ENCODE measurements around the gene LEP.
"Not testable (repeated sequence)": the region's sequence is repeated elsewhere in the genome, so short reads cannot be mapped to it uniquely, and the experiment has no call there.

The LEP gene

DNA sequence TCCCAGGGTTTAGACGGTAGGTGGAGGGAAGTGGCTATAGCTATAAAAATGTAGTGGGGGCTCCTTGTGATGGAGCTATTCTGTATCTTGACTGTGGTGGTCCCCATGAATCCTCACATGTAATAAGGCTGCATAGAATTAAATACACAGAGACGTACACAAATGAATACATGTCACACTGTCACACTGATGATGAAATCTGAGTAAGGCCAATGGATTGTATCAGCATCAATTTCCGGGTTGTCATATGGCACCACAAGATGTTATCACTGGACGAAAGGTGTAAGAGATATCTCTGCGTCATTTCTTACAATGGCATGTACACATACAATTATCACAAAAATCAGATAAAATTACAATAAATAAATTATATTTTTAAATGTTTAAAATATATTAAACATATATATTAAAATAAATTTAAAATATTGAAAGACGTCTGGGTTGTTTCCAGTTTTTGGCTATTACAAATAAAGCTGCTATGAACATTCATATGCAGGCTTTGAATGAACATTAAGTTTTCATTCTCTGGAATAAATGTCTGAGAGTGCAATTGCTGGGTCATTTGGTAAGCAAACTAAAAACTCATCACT, 38.1 kb downstream of the LEP start:
- Mint-ChIP-seq H3K36me3 (ENCODE audit: low read depth) (peaks cover 16% of the 10 kb centered on the region), H3K4me1 (peaks cover 5% of the 10 kb centered on the region), H3K9me3 (peaks cover 16% of the 10 kb centered on the region), H3K4me3 (no peak overlapping the region), H3K27ac (no peak overlapping the region), H3K27me3 (ENCODE audit: low read depth) (no peaks in the 10 kb centered on the region)
- TF ChIP-seq, protein P1, sequence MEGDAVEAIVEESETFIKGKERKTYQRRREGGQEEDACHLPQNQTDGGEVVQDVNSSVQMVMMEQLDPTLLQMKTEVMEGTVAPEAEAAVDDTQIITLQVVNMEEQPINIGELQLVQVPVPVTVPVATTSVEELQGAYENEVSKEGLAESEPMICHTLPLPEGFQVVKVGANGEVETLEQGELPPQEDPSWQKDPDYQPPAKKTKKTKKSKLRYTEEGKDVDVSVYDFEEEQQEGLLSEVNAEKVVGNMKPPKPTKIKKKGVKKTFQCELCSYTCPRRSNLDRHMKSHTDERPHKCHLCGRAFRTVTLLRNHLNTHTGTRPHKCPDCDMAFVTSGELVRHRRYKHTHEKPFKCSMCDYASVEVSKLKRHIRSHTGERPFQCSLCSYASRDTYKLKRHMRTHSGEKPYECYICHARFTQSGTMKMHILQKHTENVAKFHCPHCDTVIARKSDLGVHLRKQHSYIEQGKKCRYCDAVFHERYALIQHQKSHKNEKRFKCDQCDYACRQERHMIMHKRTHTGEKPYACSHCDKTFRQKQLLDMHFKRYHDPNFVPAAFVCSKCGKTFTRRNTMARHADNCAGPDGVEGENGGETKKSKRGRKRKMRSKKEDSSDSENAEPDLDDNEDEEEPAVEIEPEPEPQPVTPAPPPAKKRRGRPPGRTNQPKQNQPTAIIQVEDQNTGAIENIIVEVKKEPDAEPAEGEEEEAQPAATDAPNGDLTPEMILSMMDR (IDR thresholded peaks at IDR 0.05; ENCODE audit: unreplicated experiment in 3 of 3) = no peak

DNA sequence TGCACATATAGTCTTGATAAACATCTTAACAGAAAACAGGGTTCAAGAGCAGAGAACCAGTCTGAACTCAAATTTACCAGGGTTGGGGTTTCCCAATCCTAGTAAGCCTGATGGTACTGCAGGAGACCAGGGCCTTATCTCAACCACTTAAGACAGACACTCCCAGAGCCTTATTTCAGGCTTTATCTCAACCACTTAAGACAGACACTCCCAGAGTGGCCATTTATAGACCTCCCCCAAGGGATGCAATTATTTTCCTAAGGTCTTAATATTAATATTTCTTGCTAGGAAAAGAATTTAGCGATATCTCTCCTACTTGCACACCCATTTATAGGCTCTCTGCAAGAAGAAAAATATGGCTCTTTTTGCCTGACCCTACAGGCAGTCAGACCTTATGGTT, 39.4 kb downstream of the LEP start:
- H3K4me3 Mint-ChIP-seq; H3K27ac Mint-ChIP-seq; H3K4me1 Mint-ChIP-seq; H3K27me3 Mint-ChIP-seq (ENCODE audit: low read depth): not testable (repeated sequence)
- H3K9me3 Mint-ChIP-seq = peaks cover 20% of the 10 kb centered on the region
- peaks cover 21% of the 10 kb centered on the region for H3K36me3 Mint-ChIP-seq (ENCODE audit: low read depth)

DNA sequence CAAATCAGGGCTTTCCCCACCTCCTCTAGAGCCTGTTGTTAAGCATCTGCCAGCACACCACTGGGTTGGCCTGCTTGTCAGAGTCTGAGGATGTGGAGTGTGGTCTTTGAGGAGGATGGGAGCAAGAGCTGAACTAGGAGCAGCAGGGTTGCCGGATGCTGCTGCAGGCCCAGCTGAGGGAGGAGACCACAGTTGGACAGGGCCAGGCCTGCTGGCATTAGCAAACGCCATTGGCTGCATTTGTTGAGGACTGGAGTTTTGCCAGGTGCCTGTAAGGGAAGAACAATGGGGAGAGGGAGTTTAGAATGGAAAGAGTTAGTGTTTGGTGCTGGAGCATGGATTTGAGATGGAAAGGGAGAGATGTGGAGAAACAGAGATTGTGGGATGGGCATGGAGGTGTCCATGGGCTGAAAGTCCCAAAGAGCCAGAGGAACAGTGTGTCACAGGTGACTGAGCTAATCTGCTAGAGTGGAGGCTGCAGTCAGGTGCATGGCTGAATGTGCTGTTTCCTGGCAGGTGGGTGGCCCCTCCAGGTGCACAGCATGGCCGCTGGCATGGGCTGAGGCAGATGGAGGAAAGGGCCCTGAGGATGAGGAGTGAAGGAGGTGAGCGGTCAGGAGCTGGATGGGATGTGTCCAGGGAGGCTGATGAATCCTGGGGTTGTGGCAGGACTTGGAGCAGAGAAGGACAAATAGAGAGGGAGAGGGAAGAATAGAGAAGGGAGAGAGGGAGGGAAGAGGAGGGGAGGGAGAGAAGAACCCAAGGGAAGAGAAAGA, 40.7 kb downstream of the LEP start:
- TF ChIP-seq, protein P1 (IDR thresholded peaks at IDR 0.05; ENCODE audit: unreplicated experiment in 3 of 3) = no peak
- H3K27me3 Mint-ChIP-seq (ENCODE audit: low read depth) = no peaks in the 10 kb centered on the region

DNA sequence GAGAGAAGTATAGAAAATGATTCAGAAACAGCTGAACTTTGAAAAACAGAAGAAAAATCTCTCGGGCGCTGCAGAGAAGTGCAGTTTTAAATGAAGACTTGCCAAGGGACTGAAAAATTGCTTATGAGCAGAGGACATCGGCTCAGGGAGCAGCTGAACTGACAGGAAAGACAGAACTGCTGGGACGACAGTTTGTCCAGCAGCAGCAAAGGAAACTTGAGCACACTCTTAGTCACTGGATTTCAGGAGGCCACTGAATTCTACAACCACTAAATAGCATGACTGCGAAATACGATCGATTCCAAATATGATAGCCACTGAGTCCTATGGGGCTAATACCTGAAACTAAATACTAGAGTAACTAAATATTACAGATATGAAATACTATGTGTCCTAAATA, 43.0 kb downstream of the LEP start:
- Mint-ChIP-seq H3K27me3 (ENCODE audit: low read depth) (no peaks in the 10 kb centered on the region), H3K36me3 (ENCODE audit: low read depth) (peaks cover 18% of the 10 kb centered on the region), H3K27ac (peak overlapping the region in 1 of 3 experiments; percentile 15), H3K4me3 (no peak overlapping the region), H3K4me1 (peaks cover 5% of the 10 kb centered on the region), H3K9me3 (peaks cover 14% of the 10 kb centered on the region)
- TF ChIP-seq, protein P1 (IDR thresholded peaks at IDR 0.05; ENCODE audit: unreplicated experiment in 3 of 3) = no peak

More for the DNA sequence above, 40.7 kb downstream of the LEP start:
- peaks cover 5% of the 10 kb centered on the region for H3K4me1 Mint-ChIP-seq
- no peak overlapping the region for H3K27ac Mint-ChIP-seq
- H3K4me3 Mint-ChIP-seq = no peak overlapping the region
- H3K9me3 Mint-ChIP-seq = peaks cover 20% of the 10 kb centered on the region
- H3K36me3 Mint-ChIP-seq (ENCODE audit: low read depth) = peaks cover 22% of the 10 kb centered on the region

DNA sequence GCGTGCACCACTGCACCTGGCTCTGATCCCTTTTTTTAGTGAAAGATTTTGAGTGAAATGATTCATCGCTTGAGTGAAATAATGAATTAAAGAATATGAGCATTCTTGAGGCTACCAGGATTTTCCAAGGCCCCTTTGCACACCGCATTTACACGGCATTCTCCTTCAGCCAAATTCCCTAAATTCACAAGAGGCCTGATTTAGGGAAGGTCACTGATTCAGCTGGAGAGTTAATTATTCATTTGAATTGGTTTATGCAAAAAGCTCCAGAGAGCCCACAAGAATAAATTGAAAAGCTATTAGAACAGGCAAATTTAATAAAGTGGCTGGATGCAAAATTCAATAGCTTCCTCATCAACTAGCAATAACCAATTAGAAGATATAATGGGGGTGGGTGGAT, 46.5 kb downstream of the LEP start:
- peaks cover 14% of the 10 kb centered on the region for H3K9me3 Mint-ChIP-seq
- TF ChIP-seq, protein P1 (IDR thresholded peaks at IDR 0.05; ENCODE audit: unreplicated experiment in 3 of 3) = no peak

DNA sequence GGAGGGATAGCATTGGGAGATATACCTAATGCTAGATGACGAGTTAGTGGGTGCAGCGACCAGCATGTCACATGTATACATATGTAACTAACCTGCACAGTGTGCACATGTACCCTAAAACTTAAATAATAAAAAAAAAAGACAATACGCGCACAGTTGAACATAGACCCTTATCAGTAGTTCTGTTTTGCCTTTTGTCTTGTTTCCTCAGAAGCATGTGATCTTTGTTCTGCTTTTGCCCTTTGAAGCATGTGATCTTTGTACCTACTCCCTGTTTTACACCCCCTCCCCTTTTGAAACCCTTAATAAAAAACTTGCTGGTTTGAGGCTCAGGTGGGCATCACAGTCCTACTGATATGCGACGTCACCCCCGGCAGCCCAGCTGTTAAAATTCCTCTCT, 56.9 kb downstream of the LEP start:
- H3K4me1 Mint-ChIP-seq; H3K9me3 Mint-ChIP-seq; H3K27ac Mint-ChIP-seq; H3K27me3 Mint-ChIP-seq (ENCODE audit: low read depth); H3K36me3 Mint-ChIP-seq (ENCODE audit: low read depth); H3K4me3 Mint-ChIP-seq: not testable (repeated sequence)

More for the DNA sequence above, 46.5 kb downstream of the LEP start:
- H3K27me3 Mint-ChIP-seq (ENCODE audit: low read depth) = peaks cover 3% of the 10 kb centered on the region
- H3K4me1 Mint-ChIP-seq = peaks cover 5% of the 10 kb centered on the region
- no peak overlapping the region for H3K4me3 Mint-ChIP-seq
- H3K27ac Mint-ChIP-seq = no peak overlapping the region
- peaks cover 28% of the 10 kb centered on the region for H3K36me3 Mint-ChIP-seq (ENCODE audit: low read depth)

DNA sequence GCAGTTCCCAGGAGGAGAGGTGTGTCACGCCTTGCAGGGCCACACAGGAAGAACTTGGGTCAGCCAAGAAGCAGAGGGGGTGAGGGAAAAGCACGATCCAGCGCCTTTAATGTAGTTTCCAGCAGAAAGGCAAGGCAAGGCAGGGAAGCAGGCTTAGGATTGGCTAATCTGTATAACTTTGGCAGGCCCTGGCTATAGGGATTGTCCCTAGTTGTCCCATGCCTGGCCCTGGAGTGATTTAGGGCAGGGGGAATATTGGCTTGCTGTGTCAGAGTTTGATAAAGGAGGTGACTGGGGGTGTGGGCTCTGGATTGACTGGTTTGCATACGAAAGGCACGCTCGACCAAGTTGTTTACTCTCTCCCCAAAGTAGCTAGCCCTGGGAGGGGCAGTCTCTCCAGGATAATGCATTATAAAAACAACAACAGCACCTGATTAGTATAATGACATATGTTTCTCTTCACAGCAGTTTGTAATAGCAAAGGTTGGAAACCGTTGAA, 58.1 kb downstream of the LEP start:
- TF ChIP-seq, protein P1 (IDR thresholded peaks at IDR 0.05; ENCODE audit: unreplicated experiment in 3 of 3) = no peak
- Mint-ChIP-seq H3K9me3 (no peaks in the 10 kb centered on the region), H3K27ac (peak overlapping the region in 1 of 3 experiments; percentile 19), H3K4me1 (peaks cover 7% of the 10 kb centered on the region), H3K4me3 (no peak overlapping the region), H3K36me3 (ENCODE audit: low read depth) (peaks cover 13% of the 10 kb centered on the region), H3K27me3 (ENCODE audit: low read depth) (peaks cover 9% of the 10 kb centered on the region)
